AG10803 (cell line): ENCODE results near the gene NMRAL1.
A peak's percentile ranks its signal among the peaks of the same experiment; 100 is the strongest.

Experiments used
- DNase-seq: peaks from one replicate; pipeline ENCODE4 v3.0.0; 2010; ENCODE audit warnings: low read depth
- H3K4me3 ChIP-seq: 2 replicates; pipeline ENCODE4 v1.5.1; 2011; ENCODE audit warnings: mild to moderate bottlenecking, low read length, control low read depth
- TF ChIP-seq, protein P1 (sequence below): conservative IDR thresholded peaks from 2 replicates; pipeline ENCODE4 v1.5.1; 2011; ENCODE audit warnings: mild to moderate bottlenecking, low read length, control low read depth, inconsistent platforms

Gene NMRAL1

DNA sequence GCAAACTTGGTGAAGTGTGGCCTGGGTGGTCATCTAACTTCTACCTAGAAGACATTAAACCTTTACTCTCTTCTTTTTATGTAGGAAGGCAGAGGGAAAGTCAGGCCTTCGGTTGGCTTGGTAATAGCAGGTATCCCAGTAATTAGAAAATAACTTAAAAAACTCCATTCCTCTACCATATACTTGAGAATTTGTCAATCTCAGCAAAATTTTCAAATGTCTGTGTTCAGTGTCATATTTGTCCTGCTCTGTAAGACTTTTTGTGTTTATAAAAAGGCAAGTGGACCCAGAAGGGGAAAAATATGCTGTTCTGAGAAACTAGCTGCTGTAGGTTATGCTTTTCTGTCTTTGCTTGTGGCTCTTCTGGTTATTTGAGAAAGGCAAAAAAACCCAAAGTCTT is 7.5 kb upstream of the NMRAL1 start:
- no peak overlapping the region for H3K4me3 ChIP-seq
- TF ChIP-seq, protein P1, sequence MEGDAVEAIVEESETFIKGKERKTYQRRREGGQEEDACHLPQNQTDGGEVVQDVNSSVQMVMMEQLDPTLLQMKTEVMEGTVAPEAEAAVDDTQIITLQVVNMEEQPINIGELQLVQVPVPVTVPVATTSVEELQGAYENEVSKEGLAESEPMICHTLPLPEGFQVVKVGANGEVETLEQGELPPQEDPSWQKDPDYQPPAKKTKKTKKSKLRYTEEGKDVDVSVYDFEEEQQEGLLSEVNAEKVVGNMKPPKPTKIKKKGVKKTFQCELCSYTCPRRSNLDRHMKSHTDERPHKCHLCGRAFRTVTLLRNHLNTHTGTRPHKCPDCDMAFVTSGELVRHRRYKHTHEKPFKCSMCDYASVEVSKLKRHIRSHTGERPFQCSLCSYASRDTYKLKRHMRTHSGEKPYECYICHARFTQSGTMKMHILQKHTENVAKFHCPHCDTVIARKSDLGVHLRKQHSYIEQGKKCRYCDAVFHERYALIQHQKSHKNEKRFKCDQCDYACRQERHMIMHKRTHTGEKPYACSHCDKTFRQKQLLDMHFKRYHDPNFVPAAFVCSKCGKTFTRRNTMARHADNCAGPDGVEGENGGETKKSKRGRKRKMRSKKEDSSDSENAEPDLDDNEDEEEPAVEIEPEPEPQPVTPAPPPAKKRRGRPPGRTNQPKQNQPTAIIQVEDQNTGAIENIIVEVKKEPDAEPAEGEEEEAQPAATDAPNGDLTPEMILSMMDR: no peak
- DNase-seq: no peak

DNA sequence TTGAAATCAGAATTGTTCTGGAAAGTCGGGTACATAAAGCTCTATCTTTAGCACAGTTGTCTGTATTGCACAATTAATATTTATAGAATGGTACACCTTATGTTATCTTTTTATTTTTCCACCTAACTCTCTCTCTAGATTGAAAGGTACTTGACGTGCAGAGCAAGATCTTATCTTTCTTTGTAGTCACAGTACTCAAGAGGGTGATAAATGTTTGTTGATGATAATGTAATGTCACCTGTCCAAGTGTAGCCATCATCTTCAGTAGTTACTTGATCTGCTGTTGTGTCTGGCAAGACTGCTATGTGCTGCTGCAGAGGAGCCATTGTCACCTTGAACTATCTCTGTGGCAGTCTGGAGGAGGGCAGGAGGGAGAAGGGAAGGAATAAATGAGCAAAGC is 7.1 kb upstream of the NMRAL1 start:
- DNase-seq: no peak
- no peak overlapping the region for H3K4me3 ChIP-seq
- TF ChIP-seq, protein P1: no peak

DNA sequence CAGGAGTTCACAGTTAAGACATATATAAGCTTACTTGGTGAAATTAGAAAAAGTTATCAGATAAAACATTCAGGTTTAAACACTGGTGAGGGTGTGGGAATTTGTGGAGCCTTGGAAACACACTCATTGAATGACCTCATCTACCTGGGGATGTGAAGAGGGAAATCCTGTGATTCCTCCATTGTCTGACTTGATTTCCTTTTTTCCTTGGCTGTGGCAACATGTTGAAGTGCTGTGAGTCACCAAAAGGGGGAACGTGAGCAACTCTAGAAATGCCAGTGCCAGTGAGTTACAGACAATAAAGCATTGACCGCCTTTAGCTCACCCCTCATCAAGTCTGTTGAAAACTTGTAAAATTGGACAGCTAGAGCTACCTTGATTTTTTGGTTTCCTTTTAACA is 3.5 kb upstream of the NMRAL1 start:
- DNase-seq: peak; percentile 53

DNA sequence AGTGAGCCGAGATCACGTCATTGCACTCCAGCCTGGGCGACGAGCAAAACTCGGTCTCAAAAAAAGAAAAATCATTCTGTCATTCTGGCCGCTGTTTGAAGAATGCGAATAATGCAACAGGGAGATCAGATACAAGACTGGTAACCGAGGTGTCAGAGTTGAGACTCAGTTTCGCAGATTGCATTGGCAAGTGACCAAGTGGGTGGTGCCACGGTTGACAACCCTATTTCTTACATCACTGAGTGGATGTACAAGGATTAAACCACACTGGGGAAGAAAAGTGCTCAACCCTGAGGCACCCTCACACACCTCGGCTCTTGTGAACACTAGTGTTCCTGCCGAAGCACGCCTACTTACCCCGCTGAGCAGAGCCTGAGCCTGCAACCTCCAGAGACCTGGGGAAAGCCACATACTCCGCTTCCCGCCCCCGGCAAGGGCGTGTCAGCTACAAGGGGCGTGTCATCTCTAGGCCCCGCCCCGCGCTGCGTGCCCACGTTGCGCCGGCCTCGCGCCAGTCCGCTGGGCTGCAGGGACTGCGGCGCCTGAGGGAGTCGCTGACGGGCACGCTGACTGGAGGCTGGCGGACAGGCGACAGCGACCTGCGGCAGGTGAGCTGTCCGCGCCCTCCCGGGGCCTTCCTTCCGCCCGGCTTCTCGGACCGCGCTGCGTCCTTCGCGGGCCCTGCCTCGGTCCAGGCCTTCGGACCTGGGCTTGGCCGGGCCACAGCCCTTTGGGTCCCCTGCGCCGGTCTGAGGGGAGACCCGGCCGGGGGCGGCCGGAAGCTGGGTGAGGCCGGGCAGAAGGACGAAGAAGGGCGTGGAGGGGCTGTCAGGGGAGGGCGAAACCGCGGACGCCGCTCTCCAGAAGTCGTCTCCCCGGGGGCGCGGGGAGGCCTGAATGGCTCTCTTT is 1.7 kb upstream of the NMRAL1 start, which contains the start of gene HMOX2:
TSS of gene HMOX2 (plus strand) at position 519 of the 909 bp plus-strand sequence. CDS start 29,127 bp downstream, outside the sequence.
- DNase-seq: peak; percentile 87
- TF ChIP-seq, protein P1: peak; percentile 40
- H3K4me3 ChIP-seq: peak within 1 kb of the TSS; percentile 77

More for the DNA sequence above, 3.5 kb upstream of the NMRAL1 start:
- TF ChIP-seq, protein P1: peak; percentile 43
- H3K4me3 ChIP-seq: no peak overlapping the region

DNA sequence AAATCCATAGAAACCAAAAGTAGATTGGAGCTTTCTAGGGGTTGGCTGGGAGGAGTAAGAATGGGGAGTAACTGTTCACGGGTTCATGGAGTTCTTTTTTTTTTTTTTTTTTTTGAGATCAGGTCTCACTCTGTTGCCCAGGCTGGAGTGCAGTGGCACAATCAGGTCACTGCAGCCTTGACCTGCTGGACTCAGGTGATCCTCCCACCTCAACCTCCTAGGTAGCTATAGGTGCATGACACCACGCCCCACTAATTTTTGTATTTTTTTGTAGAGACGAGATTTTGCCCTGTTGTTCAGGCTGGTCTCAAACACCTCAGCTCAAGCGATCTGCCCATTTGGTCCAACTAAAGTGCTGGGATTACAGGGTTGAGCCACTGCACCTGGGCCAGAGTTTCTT is 1.5 kb downstream of the NMRAL1 start:
- no peak overlapping the region for H3K4me3 ChIP-seq
- DNase-seq: no peak
- TF ChIP-seq, protein P1: no peak

DNA sequence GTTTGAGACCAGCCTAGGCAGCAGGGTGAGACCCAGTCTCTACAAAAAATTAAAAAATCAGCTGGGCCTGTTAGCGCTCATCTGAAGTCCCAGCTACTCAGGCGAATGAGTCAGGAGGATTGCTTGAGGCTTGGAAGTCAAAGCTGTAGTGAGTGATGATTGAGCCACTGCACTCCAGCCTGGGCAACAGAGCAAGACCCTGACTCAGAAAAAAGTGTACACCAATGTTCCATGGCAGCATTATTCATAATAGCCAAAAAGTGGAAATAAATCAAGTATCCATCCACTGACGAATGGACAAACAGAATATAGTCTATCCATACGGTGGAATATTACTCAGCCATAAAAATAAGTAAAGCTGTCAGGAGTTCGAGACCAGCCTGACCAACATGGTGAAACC is 2.6 kb downstream of the NMRAL1 start:
- TF ChIP-seq, protein P1: no peak
- DNase-seq: no peak

DNA sequence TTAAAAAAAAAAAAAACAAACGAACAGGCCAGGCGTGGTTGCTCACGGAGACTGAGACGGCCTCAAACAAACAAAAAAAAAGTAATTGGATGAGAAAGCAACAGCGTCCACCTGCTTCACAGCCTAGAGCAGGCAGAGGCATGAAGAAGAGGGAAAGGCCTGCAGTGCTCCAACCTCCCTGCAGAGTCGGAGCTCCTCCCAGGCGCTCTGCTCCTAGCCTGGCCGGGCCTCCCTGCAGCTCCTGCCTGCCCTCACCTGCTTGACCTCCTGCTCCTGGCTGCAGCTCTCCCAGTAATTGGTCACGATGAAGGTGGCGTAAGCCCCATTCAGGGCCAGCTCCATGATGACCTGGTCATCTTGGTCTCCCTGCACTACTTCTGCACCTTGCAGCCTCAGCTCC is 5.5 kb downstream of the NMRAL1 start:
- TF ChIP-seq, protein P1: no peak
- no peak overlapping the region for H3K4me3 ChIP-seq

More for the DNA sequence above, 2.6 kb downstream of the NMRAL1 start:
- no peak overlapping the region for H3K4me3 ChIP-seq

More for the DNA sequence above, 5.5 kb downstream of the NMRAL1 start:
- no peak for DNase-seq
